B cell (primary cell): ENCODE data around the gene ENOX1. TPM values are rescaled to one million over a fixed set of nuclear protein-coding genes. Genes with fewer than 3 reads are reported as not detected.

Experiments used
- ATAC-seq: fragments of 200-7000 bp; cut with Tn5 transposase; one replicate; pipeline ENCODE4 v1.10.0; 2021; ENCODE audit warnings: low read depth, mild to moderate bottlenecking, moderate number of reproducible peaks, moderate library complexity
- CTCF ChIA-PET: fragments of 350-600 bp; sonication (Branson Sonifier 250); formaldehyde crosslinking; loops from one replicate; lab custom pipeline; 2021; ENCODE audit warnings: antibody characterized with exemption, inconsistent platforms; lab: Charles Lee
- POLR2A ChIA-PET: fragments of 350-600 bp; sonication (Branson Sonifier 250); formaldehyde crosslinking; loops from one replicate; lab custom pipeline; 2021; ENCODE audit warnings: antibody characterized with exemption; lab: Charles Lee
- DNase-seq: peaks from one replicate; pipeline ENCODE4 v3.0.0; 2013
- H2AFZ ChIP-seq: 2 replicates; pipeline ENCODE4 v1.6.1; 2012; ENCODE audit warnings: mild to moderate bottlenecking, low read depth, low read length; ENCODE audit not compliant: insufficient read depth, poor library complexity, severe bottlenecking
- H3K27ac ChIP-seq, 2 donors: 1 replicate in 1 of 2; 2 replicates in 1 of 2; pipeline ENCODE4 v1.5.1; 2012 to 2013; ENCODE audit warnings: low read length in 2 of 2, mild to moderate bottlenecking in 2 of 2, moderate library complexity in 1 of 2
- H3K27me3 ChIP-seq, 4 experiments: fragments of 200-600 bp in 1 of 4; sonication (generic) in 1 of 4; replicated peaks in 1 of 4; 1 replicate in 2 of 4; 2 replicates in 2 of 4; pipeline versions ENCODE4 v1.6.1 to v1.7.0; 2013 to 2016; ENCODE audit warnings: low read length in 3 of 4, mild to moderate bottlenecking in 2 of 4, mixed read lengths in 1 of 4, moderate library complexity in 1 of 4; ENCODE audit not compliant: insufficient read depth in 4 of 4, control insufficient read depth in 3 of 4; ENCODE audit errors: control extremely low read depth in 1 of 4
- H3K36me3 ChIP-seq, 2 experiments: replicated peaks in 1 of 2; 1 replicate in 1 of 2; 2 replicates in 1 of 2; pipeline versions ENCODE4 v1.6.1 to v1.7.1; 2013; ENCODE audit warnings: low read length in 1 of 2; ENCODE audit not compliant: insufficient read depth in 2 of 2, control insufficient read depth in 1 of 2; ENCODE audit errors: control extremely low read depth in 1 of 2, extremely low read depth in 1 of 2
- H3K4me1 ChIP-seq, 2 donors: fragments of 200-600 bp in 1 of 2; sonication (generic) in 1 of 2; 1 replicate in 1 of 2; 2 replicates in 1 of 2; pipeline versions ENCODE4 v1.5.1 to v1.6.1; 2013 to 2017; ENCODE audit warnings: low read length in 2 of 2; ENCODE audit not compliant: control insufficient read depth in 2 of 2, insufficient read depth in 2 of 2
- H3K4me2 ChIP-seq: replicated peaks from 2 replicates; pipeline ENCODE3; 2012; ENCODE audit warnings: mild to moderate bottlenecking, low read depth, low read length; ENCODE audit not compliant: poor library complexity, severe bottlenecking
- H3K4me3 ChIP-seq, 5 experiments: fragments of 200-600 bp in 1 of 5; sonication (generic) in 1 of 5; 1 replicate in 3 of 5; 2 replicates in 2 of 5; pipeline versions ENCODE4 v1.5.1 to v1.7.0; 2011 to 2016; ENCODE audit warnings: low read length in 4 of 5, mild to moderate bottlenecking in 4 of 5, low read depth in 2 of 5, control low read depth in 1 of 5, moderate library complexity in 1 of 5; ENCODE audit not compliant: insufficient read depth in 1 of 5; ENCODE audit errors: control extremely low read depth in 1 of 5, extremely low read depth in 1 of 5
- H3K79me2 ChIP-seq: fragments of 200-600 bp; sonication (generic); one replicate; pipeline ENCODE4 v1.6.0; 2016; ENCODE audit warnings: low read length; ENCODE audit not compliant: control insufficient read depth, insufficient read depth
- H3K9ac ChIP-seq: fragments of 200-600 bp; sonication (generic); 2 replicates; pipeline ENCODE4 v1.6.1; 2017; ENCODE audit warnings: mild to moderate bottlenecking, low read length, moderate library complexity
- H3K9me3 ChIP-seq, 3 donors: one replicate each; pipeline versions ENCODE4 v1.6.1 to v1.7.1; 2013; ENCODE audit warnings: low read length in 2 of 3; ENCODE audit not compliant: control insufficient read depth in 2 of 3, insufficient read depth in 1 of 3; ENCODE audit errors: control extremely low read depth in 1 of 3
- H4K20me1 ChIP-seq: 2 replicates; pipeline ENCODE4 v1.6.0; 2012; ENCODE audit warnings: mild to moderate bottlenecking, low read length; ENCODE audit not compliant: insufficient read depth, control insufficient read depth, poor library complexity, severe bottlenecking
- H3K27ac Mint-ChIP-seq: one replicate; pipeline ENCODE4 v1.8.0; 2021; ENCODE audit warnings: mixed read lengths
- H3K27me3 Mint-ChIP-seq: one replicate; pipeline ENCODE4 v1.8.0; 2021; ENCODE audit warnings: mixed read lengths
- H3K4me1 Mint-ChIP-seq: one replicate; pipeline ENCODE4 v1.8.0; 2021; ENCODE audit warnings: mixed read lengths
- H3K4me3 Mint-ChIP-seq: one replicate; pipeline ENCODE4 v1.8.0; 2021; ENCODE audit warnings: mixed read lengths
- H3K9me3 Mint-ChIP-seq: one replicate; pipeline ENCODE4 v1.8.0; 2022; ENCODE audit warnings: mixed read lengths; ENCODE audit not compliant: insufficient read depth
- EZH2 ChIP-seq: IDR thresholded peaks from 2 replicates; pipeline ENCODE4 v1.6.1; 2012; ENCODE audit warnings: borderline replicate concordance, low read depth, mild to moderate bottlenecking, moderate library complexity, low read length; ENCODE audit not compliant: insufficient read depth, poor library complexity, severe bottlenecking
- WGBS: methylation state at CpG from one replicate; pipeline ENCODE4 v1.1.5; 2013; ENCODE audit warnings: missing lambda C conversion rate; ENCODE audit not compliant: insufficient coverage; 5-methylcytosine and 5-hydroxymethylcytosine counted together
- intact Hi-C: fragments of 100-400 bp; cut with micrococcal nuclease; formaldehyde crosslinking; loops from one replicate; pipeline ENCODE4 v1.10.0; 2022
- polyA plus RNA-seq: library from polyadenylated mRNA; depleted of rRNA; stranded (reverse); fragments of >200 nt; gene quantifications from 2 replicates; pipeline ENCODE4 v1.2.3, GENCODE V29; 2012
- total RNA-seq, 2 donors: library from RNA; stranded (reverse); fragments of 120-200 nt in 1 of 2; gene quantifications; 1 replicate in 1 of 2; 2 replicates in 1 of 2; pipeline versions ENCODE4 v1.2.3 to v1.2.4, GENCODE V29; 2013 to 2022
- TF ChIP-seq, protein P1 (sequence below): fragments of 200-600 bp; IDR thresholded peaks from one replicate; pipeline ENCODE4 v1.8.0; 2022; ENCODE audit warnings: antibody characterized with exemption, mild to moderate bottlenecking

ENOX1 gene
- total and polyA plus RNA-seq, 2 donors (not counting 1 experiment from before 2014, with no cell fraction given) = not detected

DNA sequence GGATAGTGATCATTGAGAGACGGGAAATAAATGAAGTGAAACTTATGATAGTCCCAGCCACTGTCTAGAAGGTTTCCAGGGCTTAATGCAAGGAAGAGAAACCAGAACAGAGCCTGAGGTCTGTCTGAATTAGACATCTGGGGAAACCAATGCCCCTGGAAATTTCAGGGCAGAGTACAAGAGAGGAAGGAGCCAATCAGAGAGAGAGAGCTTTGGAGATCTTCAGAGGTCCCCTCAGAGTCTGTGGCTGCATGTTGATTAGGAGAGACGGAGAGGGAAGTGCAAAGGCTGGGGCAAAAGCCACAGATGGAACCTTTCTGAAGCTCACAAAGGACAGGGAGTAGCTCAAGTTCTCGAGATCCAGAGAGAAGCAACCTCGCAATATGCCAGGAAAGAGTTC lies 385.4 kb downstream of the ENOX1 start:
- Histone ChIP-seq H3K9ac (no peak overlapping the region), H3K9me3 (no peaks in the 10 kb centered on the region), H2AFZ (no peak overlapping the region), H3K27me3 (no peaks in the 10 kb centered on the region), H3K4me2 (no peak overlapping the region), H4K20me1 (no peaks in the 10 kb centered on the region), H3K79me2 (no peaks in the 10 kb centered on the region), H3K4me3 (no peak overlapping the region), H3K36me3 (no peaks in the 10 kb centered on the region), H3K27ac (no peak overlapping the region), H3K4me1 (no peaks in the 10 kb centered on the region)
- ATAC-seq (no peak), DNase-seq (no peak)
- 31% methylated on average over 4 of the region's 4 CpGs for WGBS
- ChIA-PET CTCF (no interaction called here), POLR2A (no interaction called here)
- no peak overlapping the region for H3K4me3 Mint-ChIP-seq
- H3K27ac Mint-ChIP-seq = no peak overlapping the region
- H3K9me3 Mint-ChIP-seq = no peaks in the 10 kb centered on the region
- peaks cover 27% of the 10 kb centered on the region for H3K27me3 Mint-ChIP-seq
- intact Hi-C loops = no loop called here
- no peaks in the 10 kb centered on the region for H3K4me1 Mint-ChIP-seq
- TF ChIP-seq, protein P1, sequence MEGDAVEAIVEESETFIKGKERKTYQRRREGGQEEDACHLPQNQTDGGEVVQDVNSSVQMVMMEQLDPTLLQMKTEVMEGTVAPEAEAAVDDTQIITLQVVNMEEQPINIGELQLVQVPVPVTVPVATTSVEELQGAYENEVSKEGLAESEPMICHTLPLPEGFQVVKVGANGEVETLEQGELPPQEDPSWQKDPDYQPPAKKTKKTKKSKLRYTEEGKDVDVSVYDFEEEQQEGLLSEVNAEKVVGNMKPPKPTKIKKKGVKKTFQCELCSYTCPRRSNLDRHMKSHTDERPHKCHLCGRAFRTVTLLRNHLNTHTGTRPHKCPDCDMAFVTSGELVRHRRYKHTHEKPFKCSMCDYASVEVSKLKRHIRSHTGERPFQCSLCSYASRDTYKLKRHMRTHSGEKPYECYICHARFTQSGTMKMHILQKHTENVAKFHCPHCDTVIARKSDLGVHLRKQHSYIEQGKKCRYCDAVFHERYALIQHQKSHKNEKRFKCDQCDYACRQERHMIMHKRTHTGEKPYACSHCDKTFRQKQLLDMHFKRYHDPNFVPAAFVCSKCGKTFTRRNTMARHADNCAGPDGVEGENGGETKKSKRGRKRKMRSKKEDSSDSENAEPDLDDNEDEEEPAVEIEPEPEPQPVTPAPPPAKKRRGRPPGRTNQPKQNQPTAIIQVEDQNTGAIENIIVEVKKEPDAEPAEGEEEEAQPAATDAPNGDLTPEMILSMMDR = no peak
- TF ChIP-seq EZH2 = no peak

DNA sequence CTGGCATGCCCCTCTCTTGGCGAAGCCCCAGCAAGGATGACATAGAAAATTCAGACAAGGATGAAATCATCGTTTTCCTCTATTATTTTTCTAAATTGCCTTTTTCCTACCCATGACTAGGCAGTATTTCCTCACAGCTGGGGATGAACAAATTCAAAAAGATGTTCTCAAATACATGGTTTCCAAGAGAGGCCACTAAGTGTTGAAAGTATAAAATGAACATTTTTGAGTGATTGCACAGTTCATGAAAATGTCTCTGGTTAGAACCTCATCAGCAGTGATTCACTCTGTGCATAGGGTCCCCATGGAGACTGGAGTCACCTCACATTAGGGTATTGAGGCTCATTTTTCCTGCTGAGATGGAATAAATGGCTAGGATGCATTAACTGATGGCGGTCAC lies 389.7 kb downstream of the ENOX1 start:
- intact Hi-C loops = no loop called here
- no peaks in the 10 kb centered on the region for H3K9me3 Mint-ChIP-seq
- Histone ChIP-seq H3K4me2 (no peak overlapping the region), H3K36me3 (no peaks in the 10 kb centered on the region), H3K79me2 (no peaks in the 10 kb centered on the region), H3K4me3 (no peak overlapping the region), H3K9me3 (no peaks in the 10 kb centered on the region), H3K9ac (no peak overlapping the region), H2AFZ (no peak overlapping the region), H3K4me1 (no peaks in the 10 kb centered on the region), H3K27ac (no peak overlapping the region), H3K27me3 (no peaks in the 10 kb centered on the region), H4K20me1 (no peaks in the 10 kb centered on the region)
- ChIA-PET POLR2A (no interaction called here), CTCF (no interaction called here)
- ATAC-seq = no peak
- peaks cover 16% of the 10 kb centered on the region for H3K27me3 Mint-ChIP-seq
- DNase-seq = no peak
- no peaks in the 10 kb centered on the region for H3K4me1 Mint-ChIP-seq
- no peak overlapping the region for H3K27ac Mint-ChIP-seq
- no peak overlapping the region for H3K4me3 Mint-ChIP-seq
- no peak for TF ChIP-seq EZH2
- WGBS = 100% methylated on average over 1 of the region's 3 CpGs
